AG04449 (cell line): Measurements from ENCODE around the gene GPC3.

Experiments
- CTCF ChIA-PET: fragments of 350-600 bp; formaldehyde crosslinking; extraction: SDS; loops from one replicate; lab custom pipeline; 2021; ENCODE audit warnings: antibody characterized with exemption; lab: Yijun Ruan, JAX
- POLR2A ChIA-PET: fragments of 400-600, 350-600 bp; formaldehyde crosslinking; extraction: SDS; loops from one replicate; lab custom pipeline; 2020; ENCODE audit warnings: antibody characterized with exemption, inconsistent platforms; lab: Yijun Ruan, JAX
- DNase-seq: peaks from one replicate; pipeline ENCODE4 v3.0.0-alpha.2; 2010; ENCODE audit warnings: low read depth, low spot score
- H3K4me3 ChIP-seq: 2 replicates; pipeline ENCODE4 v1.5.1; 2011; ENCODE audit warnings: low read depth, mild to moderate bottlenecking, control low read depth, low read length
- CTCF ChIP-seq: IDR thresholded peaks from one replicate; pipeline ENCODE4 v1.5.1; 2011; ENCODE audit warnings: mild to moderate bottlenecking, moderate library complexity, low read length, control low read depth, inconsistent platforms; ENCODE audit not compliant: insufficient read depth; ENCODE audit errors: missing control alignments

GPC3 gene

DNA sequence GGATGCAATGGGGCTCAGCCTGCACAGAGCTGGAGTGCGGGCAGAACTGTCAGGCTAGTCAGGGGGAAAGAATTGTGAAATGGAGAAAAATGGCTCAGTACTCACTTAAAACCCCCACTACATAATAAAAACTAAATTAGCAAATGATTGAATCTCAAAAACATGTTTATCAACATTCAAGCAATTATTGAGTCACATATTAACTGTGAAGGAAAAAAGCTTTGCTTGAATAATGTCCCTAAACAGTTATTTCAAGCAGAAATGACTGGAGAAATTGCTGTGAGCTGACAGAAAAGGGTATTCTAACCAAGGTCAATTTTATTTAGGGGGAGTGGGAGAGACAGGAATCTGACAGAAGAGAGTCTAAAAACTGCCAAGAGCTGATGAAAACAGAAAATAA lies 37.4 kb downstream of the GPC3 start:
- POLR2A ChIA-PET: no interaction called here
- H3K4me3 ChIP-seq: no peak overlapping the region
- CTCF ChIA-PET: no interaction called here
- TF ChIP-seq CTCF: no peak
- DNase-seq: no peak

GRCh38 chrX:133947022-133947421 lies 38.4 kb downstream of the GPC3 start:
- ChIA-PET POLR2A (no interaction called here), CTCF (no interaction called here)
- no peak for DNase-seq
- H3K4me3 ChIP-seq: no peak overlapping the region
- no peak for TF ChIP-seq CTCF

DNA sequence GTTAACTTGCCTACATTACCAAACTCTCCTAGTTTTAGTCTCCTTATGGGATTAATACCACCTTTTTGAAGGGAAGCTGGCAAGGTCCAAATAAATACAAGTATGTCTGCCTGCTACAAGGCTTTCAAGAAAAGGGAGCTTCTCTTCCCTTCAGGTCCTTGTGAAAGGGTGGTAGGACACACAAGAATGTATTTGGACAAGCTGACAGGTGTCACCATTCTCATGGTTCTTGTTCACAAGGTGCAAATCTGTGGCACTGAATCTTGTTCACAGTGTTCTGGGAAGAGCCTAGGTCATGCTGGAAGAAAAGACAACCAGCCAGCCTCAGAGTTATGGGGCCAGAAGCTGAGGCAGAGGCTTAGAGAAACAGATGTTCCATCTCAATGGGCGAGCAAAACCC lies 41.9 kb downstream of the GPC3 start:
- CTCF ChIA-PET: no interaction called here
- DNase-seq: no peak
- POLR2A ChIA-PET: no interaction called here
- no peak for TF ChIP-seq CTCF
- H3K4me3 ChIP-seq: no peak overlapping the region

DNA sequence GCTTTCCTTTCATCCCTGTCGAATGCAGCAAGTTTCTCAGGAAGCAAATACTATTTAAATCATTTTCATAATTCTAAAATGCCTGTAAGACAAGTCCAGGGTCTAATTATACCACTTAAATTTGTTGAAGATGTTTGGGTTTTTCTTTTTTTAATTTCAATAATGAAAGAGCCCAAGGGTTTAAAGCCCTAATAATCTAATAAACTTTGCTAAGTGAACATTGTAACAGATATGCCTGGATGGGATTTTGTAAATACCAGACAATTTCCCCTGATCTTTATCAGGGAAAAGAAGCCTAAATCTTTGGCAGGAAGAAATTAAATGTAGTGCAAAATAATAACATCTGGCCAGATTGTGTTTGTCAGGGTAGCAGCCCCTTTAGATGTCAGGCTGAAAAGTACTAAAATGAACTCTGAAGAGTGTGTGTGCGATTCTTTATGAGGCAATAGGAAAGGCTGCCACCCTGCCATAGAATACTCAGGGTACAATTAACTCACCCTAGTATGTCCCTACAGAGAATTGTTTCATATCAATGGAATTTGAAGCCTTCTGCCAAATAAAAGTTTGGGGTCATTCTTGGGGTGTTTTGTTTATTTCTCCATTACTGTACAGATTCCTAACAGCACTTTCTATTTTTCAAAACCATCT lies 45.6 kb downstream of the GPC3 start:
- ChIA-PET CTCF (no interaction called here), POLR2A (no interaction called here)
- H3K4me3 ChIP-seq: no peak overlapping the region
- no peak for TF ChIP-seq CTCF
- no peak for DNase-seq

- POLR2A ChIA-PET: no interaction called here
- TF ChIP-seq CTCF: no peak
- no peak for DNase-seq
- no peak overlapping the region for H3K4me3 ChIP-seq
- CTCF ChIA-PET: no interaction called here
These were observed 46.9 kb downstream of the GPC3 start for GRCh38 chrX:133938530-133938929.

DNA sequence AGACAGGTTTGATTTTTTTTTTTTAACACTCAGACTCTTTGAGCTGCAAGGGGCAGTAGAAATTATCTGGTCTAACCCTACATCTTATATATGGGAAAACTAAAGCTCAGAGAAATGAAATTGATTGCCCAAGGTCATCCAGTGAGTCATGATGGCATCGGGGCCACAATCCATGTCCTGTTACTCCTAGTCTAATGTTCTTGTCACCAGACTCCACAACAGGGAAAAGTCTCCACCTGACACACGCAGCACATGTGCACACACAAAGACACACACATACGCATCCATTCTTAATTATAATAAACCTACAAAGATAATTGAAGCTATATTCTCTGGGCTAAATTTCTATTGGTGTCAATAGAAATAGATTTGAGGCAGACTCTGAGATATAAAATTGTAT lies 48.4 kb downstream of the GPC3 start:
- POLR2A ChIA-PET: no interaction called here
- TF ChIP-seq CTCF: no peak
- CTCF ChIA-PET: no interaction called here
- H3K4me3 ChIP-seq: no peak overlapping the region
- DNase-seq: no peak
